Stimulated activated CD4-positive, alpha-beta T cell treated with anti-CD3 and anti-CD28 coated beads, TNF-alpha, amount 100 ng/mL, for 48 hours (primary cell): ENCODE results near the gene CCDC137.

Experiments
- DNase-seq, 3 donors: peaks; one replicate each; pipeline ENCODE4 v3.0.0-alpha.2; 2020; ENCODE audit warnings: low read depth in 3 of 3

CCDC137 gene

DNA sequence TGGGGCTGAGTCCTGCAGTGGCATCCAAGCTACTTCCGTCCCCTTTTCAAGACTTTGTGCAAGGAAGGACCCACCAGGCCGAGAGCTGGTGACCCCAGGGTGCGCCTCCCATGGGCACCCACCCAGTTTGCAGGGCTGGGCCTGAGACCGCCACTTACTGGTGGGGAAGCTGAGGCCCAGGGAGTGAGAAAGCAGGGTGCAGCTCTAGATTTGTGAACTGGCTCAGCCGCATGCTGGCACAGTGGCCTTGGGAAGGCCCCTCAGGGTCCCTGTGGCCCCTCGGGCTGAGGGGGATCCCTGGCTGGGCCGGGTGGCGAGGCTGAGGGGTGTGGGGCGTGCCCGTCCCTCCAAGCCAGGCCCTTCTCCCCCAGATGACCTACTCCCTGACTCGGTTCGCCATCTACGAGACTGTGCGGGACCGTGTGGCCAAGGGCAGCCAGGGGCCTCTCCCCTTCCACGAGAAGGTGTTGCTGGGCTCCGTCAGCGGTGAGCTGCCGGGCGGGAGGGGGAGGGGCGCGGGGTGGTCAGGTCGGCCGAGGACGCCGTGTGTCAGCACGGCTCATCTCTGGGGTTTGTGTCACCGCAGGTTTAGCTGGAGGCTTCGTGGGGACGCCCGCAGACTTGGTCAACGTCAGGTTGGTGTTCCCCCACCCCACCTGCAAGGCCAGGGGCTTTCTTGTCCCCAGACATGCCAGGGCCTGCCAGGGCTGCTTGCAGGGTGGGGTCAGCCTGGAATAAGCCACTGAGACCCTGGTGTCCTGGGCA is 48.8 kb downstream of the CCDC137 start:
- DNase-seq, result no peak

DNA sequence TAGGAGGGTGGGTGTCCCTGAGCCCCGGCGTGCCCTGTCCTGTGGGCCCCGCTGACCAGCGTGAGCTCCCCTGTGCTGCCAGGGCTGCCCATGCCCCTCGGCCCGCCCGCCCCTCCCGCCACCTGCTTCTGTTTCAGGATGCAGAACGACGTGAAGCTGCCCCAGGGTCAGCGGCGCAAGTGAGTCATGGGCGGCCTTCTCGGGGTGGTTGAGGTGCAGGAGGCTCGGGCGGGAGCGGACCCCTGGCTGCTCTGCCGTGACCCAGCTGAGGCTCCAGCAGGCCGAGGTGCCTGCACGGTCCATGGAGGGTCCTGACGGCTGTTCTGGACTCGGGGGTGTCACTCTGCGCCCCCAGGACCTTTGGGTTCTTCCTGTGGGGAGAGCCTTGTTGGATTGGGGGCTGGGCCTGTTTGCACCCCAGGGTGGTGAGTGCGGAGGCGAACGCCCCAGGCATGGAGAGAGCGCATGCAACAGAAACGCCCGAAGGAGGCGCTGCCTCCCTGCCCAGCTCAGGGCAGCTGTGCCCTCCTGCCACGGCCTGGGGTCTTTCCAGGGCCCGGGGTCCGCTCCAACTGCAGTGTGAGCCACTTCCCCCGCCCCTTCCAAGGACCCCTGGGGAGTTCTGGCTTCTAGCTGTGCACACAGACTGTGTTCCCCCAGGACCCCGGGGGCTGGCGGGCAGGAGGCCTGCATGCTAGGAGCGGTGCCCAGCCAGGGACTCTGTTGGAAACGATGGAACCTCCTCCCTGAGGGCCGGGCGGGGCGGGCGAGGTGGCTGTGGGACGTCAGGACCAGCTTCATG is 49.5 kb downstream of the CCDC137 start:
- no peak for DNase-seq

DNA sequence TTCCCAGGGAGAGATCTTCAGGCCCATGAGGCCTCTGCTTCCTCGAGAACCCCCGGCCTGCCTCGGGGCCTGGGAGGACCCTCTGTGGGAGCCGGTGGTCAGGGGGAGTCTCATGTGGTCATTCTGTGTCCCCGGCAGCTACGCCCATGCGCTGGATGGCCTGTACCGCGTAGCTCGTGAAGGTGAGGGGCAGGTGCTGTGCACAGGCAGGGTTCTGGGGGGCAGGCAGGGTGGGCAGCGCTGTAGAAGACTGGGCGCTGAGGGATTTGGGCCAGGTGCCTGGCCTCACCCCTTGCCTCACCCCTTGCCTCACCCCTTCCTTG is 50.1 kb downstream of the CCDC137 start:
- no peak for DNase-seq

DNA sequence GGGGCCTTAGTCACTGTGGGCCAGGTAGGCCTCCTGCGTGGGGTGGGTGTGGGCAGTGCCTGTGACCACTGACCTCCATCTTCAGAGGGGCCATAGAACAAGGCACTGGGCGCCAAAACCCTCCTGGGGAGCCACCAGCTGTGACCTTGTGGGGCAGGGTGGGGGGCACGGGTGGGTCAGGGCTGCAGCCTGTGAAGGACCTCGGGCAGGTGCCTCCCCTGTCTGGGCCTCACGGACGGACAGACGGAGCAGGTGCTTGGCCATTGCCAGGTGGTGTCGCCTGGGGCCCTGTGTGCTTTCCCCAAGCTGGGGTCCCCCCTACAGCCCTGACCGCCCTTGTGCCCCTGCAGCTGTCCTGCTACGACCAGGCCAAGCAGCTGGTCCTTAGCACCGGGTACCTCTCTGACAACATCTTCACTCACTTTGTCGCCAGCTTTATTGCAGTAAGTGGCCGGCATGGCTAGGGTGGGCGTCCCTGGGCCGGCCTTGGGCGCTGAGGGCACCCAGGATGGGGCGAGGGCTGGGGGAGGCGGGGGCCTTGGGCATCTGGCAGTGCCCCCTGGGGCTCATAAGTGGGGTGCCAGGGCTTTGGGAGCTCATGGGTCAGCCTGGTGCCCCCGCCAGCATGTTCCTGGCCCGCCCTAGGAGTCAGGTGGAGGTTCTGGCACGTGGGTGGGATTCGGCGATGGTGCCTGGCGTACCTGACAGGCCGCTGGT is 50.7 kb downstream of the CCDC137 start:
- DNase-seq, result no peak

DNA sequence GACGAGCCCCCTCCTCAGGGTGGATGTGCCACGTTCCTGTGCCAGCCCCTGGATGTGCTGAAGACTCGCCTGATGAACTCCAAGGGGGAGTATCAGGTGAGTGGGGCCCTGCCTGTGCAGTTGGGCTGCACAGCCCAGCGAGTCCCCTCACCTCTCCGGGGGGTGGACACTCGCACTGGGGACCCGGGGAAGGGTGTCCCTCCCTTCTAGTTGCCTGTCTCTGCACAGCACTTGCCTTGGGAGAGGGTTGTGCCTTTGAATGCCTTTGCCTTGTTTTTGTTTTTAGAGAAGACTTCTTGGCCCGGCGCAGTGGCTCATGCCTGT is 51.2 kb downstream of the CCDC137 start:
- no peak for DNase-seq

DNA sequence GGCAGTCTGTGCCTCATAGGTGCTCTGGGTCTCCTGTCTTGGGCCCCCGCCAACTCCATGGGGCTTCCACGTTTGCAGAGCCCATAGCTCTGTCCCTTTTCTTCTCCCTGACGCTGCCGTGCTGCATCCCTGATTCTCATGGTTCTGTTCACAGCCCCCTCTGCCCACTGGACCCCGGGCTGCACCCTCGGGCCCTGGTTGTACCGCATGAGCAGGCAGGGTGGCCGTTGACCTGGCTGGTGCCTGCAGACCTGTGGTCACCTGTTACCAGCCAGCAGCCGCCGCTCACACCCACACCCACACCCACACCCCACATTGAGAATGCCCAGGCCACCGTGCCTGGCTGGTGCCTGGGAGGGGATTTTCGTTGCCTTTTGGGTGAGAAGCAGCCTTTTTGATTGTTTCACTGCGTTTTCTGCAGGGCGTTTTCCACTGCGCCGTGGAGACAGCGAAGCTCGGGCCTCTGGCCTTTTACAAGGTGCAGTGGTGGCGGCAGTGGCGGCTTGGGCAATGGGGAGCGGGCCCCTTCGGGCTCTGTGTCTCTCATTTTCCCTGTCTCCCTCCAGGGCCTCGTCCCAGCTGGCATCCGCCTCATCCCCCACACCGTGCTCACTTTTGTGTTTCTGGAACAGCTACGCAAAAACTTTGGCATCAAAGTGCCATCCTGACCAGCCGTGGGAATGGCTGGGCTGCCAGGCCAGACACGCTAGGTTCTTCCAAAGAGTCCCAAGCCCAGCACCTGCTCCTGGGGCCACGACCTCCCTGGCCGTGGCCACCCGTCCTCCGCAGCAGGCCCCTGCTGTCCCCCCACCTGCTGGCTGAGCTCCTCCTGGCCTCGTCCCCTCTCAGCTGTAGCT is 53.1 kb downstream of the CCDC137 start:
- no peak for DNase-seq

DNA sequence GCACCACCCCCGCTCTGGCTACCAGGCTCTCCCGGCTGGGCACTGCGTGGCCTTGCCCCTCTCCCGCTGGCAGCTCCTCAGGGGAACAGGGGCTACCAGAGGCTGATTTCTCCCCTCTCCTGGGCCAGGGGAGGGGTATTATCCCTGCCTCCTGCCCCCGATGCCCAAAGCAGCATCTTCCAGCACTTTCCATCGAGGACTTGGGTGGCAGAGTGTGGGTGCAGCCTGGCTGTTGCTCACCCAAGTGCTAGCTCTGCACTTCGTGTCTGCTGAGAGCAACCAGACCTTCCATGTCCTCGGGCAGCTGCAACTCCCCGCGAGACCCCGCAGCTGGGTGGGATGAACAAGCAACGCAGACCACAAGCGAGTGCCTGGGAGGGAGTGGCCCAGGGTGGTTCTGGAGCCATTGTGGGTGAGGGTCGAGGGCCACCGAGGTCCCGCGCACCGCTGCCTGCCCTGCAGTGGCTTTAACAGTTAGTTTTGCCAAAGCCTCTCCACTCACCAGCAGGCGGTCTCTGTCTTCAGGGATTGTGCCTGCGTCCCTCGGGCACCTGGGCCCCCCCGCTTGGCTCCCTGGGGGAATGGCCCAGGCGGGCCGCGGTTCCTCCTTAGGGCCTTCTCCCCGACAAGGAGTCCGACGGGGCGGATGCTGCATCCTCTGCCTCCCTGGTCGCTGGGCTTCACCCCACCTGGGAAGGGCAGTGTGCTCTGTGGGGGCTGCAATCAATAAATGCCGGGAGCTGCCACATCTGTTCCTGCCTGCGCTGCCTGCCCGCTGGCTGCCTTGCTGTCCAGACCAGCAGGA is 53.9 kb downstream of the CCDC137 start:
- DNase-seq, result no peak

DNA sequence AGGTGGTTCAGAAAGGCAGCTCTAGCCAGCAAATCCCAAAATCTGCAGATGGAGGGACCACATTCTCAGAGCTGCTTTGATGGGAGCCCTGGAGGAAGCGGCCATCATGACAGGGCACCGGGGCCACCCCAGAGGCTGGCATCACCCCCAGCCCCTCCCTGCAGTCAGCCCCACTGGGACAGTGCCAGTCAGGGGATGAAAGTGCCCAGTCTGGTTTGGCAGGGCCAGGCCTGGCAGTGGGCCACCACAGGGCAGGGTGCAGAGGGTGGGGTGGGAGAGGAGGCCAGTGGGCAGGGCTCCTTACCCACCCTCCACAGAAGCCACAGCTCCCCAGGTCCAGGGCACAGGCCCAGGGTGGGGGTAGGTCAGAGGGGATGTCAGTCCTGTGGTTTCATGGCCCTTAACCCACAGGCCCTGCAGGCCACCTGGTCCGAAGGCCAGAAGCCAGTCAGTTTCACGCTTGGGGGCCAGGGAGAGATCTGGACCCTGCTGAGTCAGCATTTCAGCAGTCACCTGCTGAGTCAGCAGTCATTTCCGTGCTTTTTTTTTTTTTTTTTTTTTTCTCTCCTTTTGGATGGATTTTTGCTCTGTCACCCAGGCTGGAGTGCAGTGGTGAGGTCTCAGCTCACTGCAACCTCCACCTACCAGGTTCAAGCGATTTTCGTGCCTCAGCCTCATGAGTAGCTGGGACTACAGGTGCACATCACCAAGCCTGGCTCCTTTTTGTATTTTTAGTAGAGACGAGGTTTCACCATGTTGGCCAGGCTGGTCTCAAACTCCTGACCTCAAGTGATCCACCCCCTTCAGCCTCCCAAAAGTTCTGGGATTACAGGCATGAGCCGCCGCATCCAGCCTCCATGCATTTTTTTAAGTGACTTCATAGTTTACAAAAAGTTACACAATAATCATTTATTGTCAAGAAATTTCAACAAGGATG is 55.9 kb downstream of the CCDC137 start:
- DNase-seq, result no peak
